Measurements from ENCODE around the gene ITPR1.

ITPR1 gene

GRCh38 chr3:4634894-4635293 is 141.7 kb downstream of the ITPR1 start:
- Histone ChIP-seq H3K27me3 (replicated peaks; ENCODE audit: control insufficient read depth, insufficient read depth, low read length, poor library complexity, severe bottlenecking) (no peaks in the 10 kb centered on the region), H3K4me3 (ENCODE audit: insufficient read depth, low read depth, low read length, poor library complexity, severe bottlenecking) (no peak overlapping the region), H3K4me1 (ENCODE audit: control insufficient read depth, insufficient read depth, low read length, poor library complexity, severe bottlenecking) (no peaks in the 10 kb centered on the region), H3K27ac (ENCODE audit: insufficient read depth, low read length, poor library complexity, severe bottlenecking) (no peak overlapping the region), H3K9me3 (ENCODE audit: control insufficient read depth, low read length) (no peaks in the 10 kb centered on the region), H3K36me3 (ENCODE audit: control insufficient read depth, insufficient read depth, low read length) (peaks cover 5% of the 10 kb centered on the region)
- DNase-seq: no peak

- Histone ChIP-seq H3K9me3 (ENCODE audit: control insufficient read depth, low read length) (no peaks in the 10 kb centered on the region), H3K36me3 (ENCODE audit: control insufficient read depth, insufficient read depth, low read length) (peaks cover 15% of the 10 kb centered on the region), H3K27ac (ENCODE audit: insufficient read depth, low read length, poor library complexity, severe bottlenecking) (no peak overlapping the region), H3K4me1 (ENCODE audit: control insufficient read depth, insufficient read depth, low read length, poor library complexity, severe bottlenecking) (no peaks in the 10 kb centered on the region), H3K4me3 (ENCODE audit: insufficient read depth, low read depth, low read length, poor library complexity, severe bottlenecking) (no peak overlapping the region), H3K27me3 (replicated peaks; ENCODE audit: control insufficient read depth, insufficient read depth, low read length, poor library complexity, severe bottlenecking) (no peaks in the 10 kb centered on the region)
- DNase-seq: no peak
Observed at GRCh38 chr3:4637265-4637664, 144.1 kb downstream of the ITPR1 start.

GRCh38 chr3:4641863-4642563 is 148.9 kb downstream of the ITPR1 start:
- Histone ChIP-seq H3K36me3 (ENCODE audit: control insufficient read depth, insufficient read depth, low read length) (peaks cover 34% of the 10 kb centered on the region), H3K4me1 (ENCODE audit: control insufficient read depth, insufficient read depth, low read length, poor library complexity, severe bottlenecking) (no peaks in the 10 kb centered on the region), H3K27me3 (replicated peaks; ENCODE audit: control insufficient read depth, insufficient read depth, low read length, poor library complexity, severe bottlenecking) (no peaks in the 10 kb centered on the region), H3K9me3 (ENCODE audit: control insufficient read depth, low read length) (no peaks in the 10 kb centered on the region), H3K27ac (ENCODE audit: insufficient read depth, low read length, poor library complexity, severe bottlenecking) (no peak overlapping the region), H3K4me3 (ENCODE audit: insufficient read depth, low read depth, low read length, poor library complexity, severe bottlenecking) (no peak overlapping the region)
- DNase-seq: no peak

- Histone ChIP-seq H3K4me1 (ENCODE audit: control insufficient read depth, insufficient read depth, low read length, poor library complexity, severe bottlenecking) (no peaks in the 10 kb centered on the region), H3K27ac (ENCODE audit: insufficient read depth, low read length, poor library complexity, severe bottlenecking) (no peak overlapping the region), H3K9me3 (ENCODE audit: control insufficient read depth, low read length) (no peaks in the 10 kb centered on the region), H3K4me3 (ENCODE audit: insufficient read depth, low read depth, low read length, poor library complexity, severe bottlenecking) (no peak overlapping the region), H3K27me3 (replicated peaks; ENCODE audit: control insufficient read depth, insufficient read depth, low read length, poor library complexity, severe bottlenecking) (no peaks in the 10 kb centered on the region), H3K36me3 (ENCODE audit: control insufficient read depth, insufficient read depth, low read length) (peaks cover 39% of the 10 kb centered on the region)
- DNase-seq: no peak
Observed at GRCh38 chr3:4642611-4643010, 149.5 kb downstream of the ITPR1 start.

- Histone ChIP-seq H3K4me3 (ENCODE audit: insufficient read depth, low read depth, low read length, poor library complexity, severe bottlenecking) (no peak overlapping the region), H3K36me3 (ENCODE audit: control insufficient read depth, insufficient read depth, low read length) (peaks cover 37% of the 10 kb centered on the region), H3K4me1 (ENCODE audit: control insufficient read depth, insufficient read depth, low read length, poor library complexity, severe bottlenecking) (no peaks in the 10 kb centered on the region), H3K27ac (ENCODE audit: insufficient read depth, low read length, poor library complexity, severe bottlenecking) (no peak overlapping the region), H3K27me3 (replicated peaks; ENCODE audit: control insufficient read depth, insufficient read depth, low read length, poor library complexity, severe bottlenecking) (no peaks in the 10 kb centered on the region), H3K9me3 (ENCODE audit: control insufficient read depth, low read length) (no peaks in the 10 kb centered on the region)
- DNase-seq: no peak
Observed at GRCh38 chr3:4643904-4644547, 150.9 kb downstream of the ITPR1 start.

- H3K9me3 ChIP-seq (ENCODE audit: control insufficient read depth, low read length): no peaks in the 10 kb centered on the region
- H3K36me3 ChIP-seq (ENCODE audit: control insufficient read depth, insufficient read depth, low read length): peaks cover 34% of the 10 kb centered on the region
- no peak for DNase-seq
- no peaks in the 10 kb centered on the region for H3K27me3 ChIP-seq (replicated peaks; ENCODE audit: control insufficient read depth, insufficient read depth, low read length, poor library complexity, severe bottlenecking)
- H3K27ac ChIP-seq (ENCODE audit: insufficient read depth, low read length, poor library complexity, severe bottlenecking): no peak overlapping the region
- H3K4me1 ChIP-seq (ENCODE audit: control insufficient read depth, insufficient read depth, low read length, poor library complexity, severe bottlenecking): no peaks in the 10 kb centered on the region
- no peak overlapping the region for H3K4me3 ChIP-seq (ENCODE audit: insufficient read depth, low read depth, low read length, poor library complexity, severe bottlenecking)
Observed at GRCh38 chr3:4644951-4645350, 151.8 kb downstream of the ITPR1 start.

- H3K27ac ChIP-seq (ENCODE audit: insufficient read depth, low read length, poor library complexity, severe bottlenecking): no peak overlapping the region
- no peak for DNase-seq
- peaks cover 30% of the 10 kb centered on the region for H3K36me3 ChIP-seq (ENCODE audit: control insufficient read depth, insufficient read depth, low read length)
Observed at GRCh38 chr3:4645468-4645867, 152.3 kb downstream of the ITPR1 start.

GRCh38 chr3:4647411-4647810 is 154.3 kb downstream of the ITPR1 start:
- DNase-seq: no peak
- H3K4me1 ChIP-seq (ENCODE audit: control insufficient read depth, insufficient read depth, low read length, poor library complexity, severe bottlenecking): no peaks in the 10 kb centered on the region
- no peak overlapping the region for H3K4me3 ChIP-seq (ENCODE audit: insufficient read depth, low read depth, low read length, poor library complexity, severe bottlenecking)
- no peaks in the 10 kb centered on the region for H3K9me3 ChIP-seq (ENCODE audit: control insufficient read depth, low read length)
- peaks cover 30% of the 10 kb centered on the region for H3K36me3 ChIP-seq (ENCODE audit: control insufficient read depth, insufficient read depth, low read length)
- no peaks in the 10 kb centered on the region for H3K27me3 ChIP-seq (replicated peaks; ENCODE audit: control insufficient read depth, insufficient read depth, low read length, poor library complexity, severe bottlenecking)
- H3K27ac ChIP-seq (ENCODE audit: insufficient read depth, low read length, poor library complexity, severe bottlenecking): no peak overlapping the region

More at GRCh38 chr3:4645468-4645867, 152.3 kb downstream of the ITPR1 start:
- no peaks in the 10 kb centered on the region for H3K9me3 ChIP-seq (ENCODE audit: control insufficient read depth, low read length)
- H3K4me3 ChIP-seq (ENCODE audit: insufficient read depth, low read depth, low read length, poor library complexity, severe bottlenecking): no peak overlapping the region
- H3K4me1 ChIP-seq (ENCODE audit: control insufficient read depth, insufficient read depth, low read length, poor library complexity, severe bottlenecking): no peaks in the 10 kb centered on the region
- no peaks in the 10 kb centered on the region for H3K27me3 ChIP-seq (replicated peaks; ENCODE audit: control insufficient read depth, insufficient read depth, low read length, poor library complexity, severe bottlenecking)

- Histone ChIP-seq H3K4me1 (ENCODE audit: control insufficient read depth, insufficient read depth, low read length, poor library complexity, severe bottlenecking) (no peaks in the 10 kb centered on the region), H3K9me3 (ENCODE audit: control insufficient read depth, low read length) (no peaks in the 10 kb centered on the region), H3K4me3 (ENCODE audit: insufficient read depth, low read depth, low read length, poor library complexity, severe bottlenecking) (no peak overlapping the region), H3K36me3 (ENCODE audit: control insufficient read depth, insufficient read depth, low read length) (peaks cover 23% of the 10 kb centered on the region), H3K27ac (ENCODE audit: insufficient read depth, low read length, poor library complexity, severe bottlenecking) (no peak overlapping the region), H3K27me3 (replicated peaks; ENCODE audit: control insufficient read depth, insufficient read depth, low read length, poor library complexity, severe bottlenecking) (no peaks in the 10 kb centered on the region)
- DNase-seq: no peak
Observed at GRCh38 chr3:4655145-4656045, 162.2 kb downstream of the ITPR1 start.

- no peak for DNase-seq
- H3K27me3 ChIP-seq (replicated peaks; ENCODE audit: control insufficient read depth, insufficient read depth, low read length, poor library complexity, severe bottlenecking): no peaks in the 10 kb centered on the region
- no peaks in the 10 kb centered on the region for H3K4me1 ChIP-seq (ENCODE audit: control insufficient read depth, insufficient read depth, low read length, poor library complexity, severe bottlenecking)
- H3K9me3 ChIP-seq (ENCODE audit: control insufficient read depth, low read length): no peaks in the 10 kb centered on the region
- H3K4me3 ChIP-seq (ENCODE audit: insufficient read depth, low read depth, low read length, poor library complexity, severe bottlenecking): no peak overlapping the region
- H3K36me3 ChIP-seq (ENCODE audit: control insufficient read depth, insufficient read depth, low read length): peaks cover 25% of the 10 kb centered on the region
- H3K27ac ChIP-seq (ENCODE audit: insufficient read depth, low read length, poor library complexity, severe bottlenecking): no peak overlapping the region
Observed at GRCh38 chr3:4656059-4656458, 162.9 kb downstream of the ITPR1 start.

Data from effector memory CD4-positive, alpha-beta T cell (primary cell).